ENCODE results near the gene SSX2IP. TPM values are rescaled to one million over a fixed set of nuclear protein-coding genes. Genes with fewer than 3 reads are reported as not detected.

The SSX2IP gene
- total RNA-seq, 1 donor from 2014 or later = 7.3 TPM

GRCh38 chr1:84720221-84720780 lies 30.0 kb upstream of the SSX2IP start:
- DNase-seq (ENCODE audit: low spot score) = no peak
- no peaks in the 10 kb centered on the region for H3K9me3 Mint-ChIP-seq (ENCODE audit: unreplicated experiment)
- H3K36me3 Mint-ChIP-seq (ENCODE audit: low read depth, unreplicated experiment) = no peaks in the 10 kb centered on the region
- TF ChIP-seq, protein P1, sequence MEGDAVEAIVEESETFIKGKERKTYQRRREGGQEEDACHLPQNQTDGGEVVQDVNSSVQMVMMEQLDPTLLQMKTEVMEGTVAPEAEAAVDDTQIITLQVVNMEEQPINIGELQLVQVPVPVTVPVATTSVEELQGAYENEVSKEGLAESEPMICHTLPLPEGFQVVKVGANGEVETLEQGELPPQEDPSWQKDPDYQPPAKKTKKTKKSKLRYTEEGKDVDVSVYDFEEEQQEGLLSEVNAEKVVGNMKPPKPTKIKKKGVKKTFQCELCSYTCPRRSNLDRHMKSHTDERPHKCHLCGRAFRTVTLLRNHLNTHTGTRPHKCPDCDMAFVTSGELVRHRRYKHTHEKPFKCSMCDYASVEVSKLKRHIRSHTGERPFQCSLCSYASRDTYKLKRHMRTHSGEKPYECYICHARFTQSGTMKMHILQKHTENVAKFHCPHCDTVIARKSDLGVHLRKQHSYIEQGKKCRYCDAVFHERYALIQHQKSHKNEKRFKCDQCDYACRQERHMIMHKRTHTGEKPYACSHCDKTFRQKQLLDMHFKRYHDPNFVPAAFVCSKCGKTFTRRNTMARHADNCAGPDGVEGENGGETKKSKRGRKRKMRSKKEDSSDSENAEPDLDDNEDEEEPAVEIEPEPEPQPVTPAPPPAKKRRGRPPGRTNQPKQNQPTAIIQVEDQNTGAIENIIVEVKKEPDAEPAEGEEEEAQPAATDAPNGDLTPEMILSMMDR (IDR thresholded peaks at IDR 0.05; ENCODE audit: unreplicated experiment) = no peak
- H3K27me3 Mint-ChIP-seq (ENCODE audit: unreplicated experiment) = no peaks in the 10 kb centered on the region
- H3K27ac Mint-ChIP-seq (ENCODE audit: unreplicated experiment) = no peak overlapping the region
- H3K4me3 Mint-ChIP-seq (ENCODE audit: unreplicated experiment) = no peak overlapping the region
- peaks cover 10% of the 10 kb centered on the region for H3K4me1 Mint-ChIP-seq (ENCODE audit: unreplicated experiment)

DNA sequence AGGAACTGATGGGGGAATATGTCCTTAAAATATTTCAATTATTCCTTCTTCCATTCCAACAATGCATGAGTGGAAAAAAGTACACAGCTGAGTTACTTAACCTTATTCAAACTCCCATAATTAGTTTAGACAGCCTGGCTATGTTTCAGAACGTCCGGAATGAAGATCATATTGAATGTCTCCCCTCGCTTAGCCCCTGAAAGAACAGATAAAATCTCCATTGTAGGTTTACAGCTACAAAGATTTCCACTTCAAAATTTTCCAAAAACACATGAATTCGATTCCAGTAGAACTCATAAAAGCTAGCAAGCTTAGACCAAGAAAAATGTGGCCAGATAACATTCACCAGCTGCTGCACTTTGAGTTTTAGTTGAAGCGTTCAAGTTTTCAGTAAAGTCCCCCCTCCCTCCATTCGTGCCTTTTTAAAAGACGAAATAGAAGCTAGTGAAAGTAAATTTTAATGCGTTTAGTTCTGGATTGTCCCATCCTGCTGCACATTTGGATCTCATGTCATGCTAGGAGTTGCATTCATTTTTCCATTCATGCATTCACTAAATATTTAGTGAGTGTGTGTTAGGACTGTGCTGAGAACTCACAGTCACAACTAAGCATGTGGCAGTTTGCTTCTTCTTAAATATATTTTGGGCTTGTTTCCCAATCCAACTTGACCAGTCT lies 29.4 kb upstream of the SSX2IP start:
- TF ChIP-seq, protein P1 (IDR thresholded peaks at IDR 0.05; ENCODE audit: unreplicated experiment) = no peak
- H3K9me3 Mint-ChIP-seq (ENCODE audit: unreplicated experiment) = no peaks in the 10 kb centered on the region
- H3K27me3 Mint-ChIP-seq (ENCODE audit: unreplicated experiment) = no peaks in the 10 kb centered on the region
- H3K27ac Mint-ChIP-seq (ENCODE audit: unreplicated experiment) = no peak overlapping the region
- DNase-seq (ENCODE audit: low spot score) = no peak
- H3K4me3 Mint-ChIP-seq (ENCODE audit: unreplicated experiment) = no peak overlapping the region
- peaks cover 10% of the 10 kb centered on the region for H3K4me1 Mint-ChIP-seq (ENCODE audit: unreplicated experiment)
- no peaks in the 10 kb centered on the region for H3K36me3 Mint-ChIP-seq (ENCODE audit: low read depth, unreplicated experiment)

DNA sequence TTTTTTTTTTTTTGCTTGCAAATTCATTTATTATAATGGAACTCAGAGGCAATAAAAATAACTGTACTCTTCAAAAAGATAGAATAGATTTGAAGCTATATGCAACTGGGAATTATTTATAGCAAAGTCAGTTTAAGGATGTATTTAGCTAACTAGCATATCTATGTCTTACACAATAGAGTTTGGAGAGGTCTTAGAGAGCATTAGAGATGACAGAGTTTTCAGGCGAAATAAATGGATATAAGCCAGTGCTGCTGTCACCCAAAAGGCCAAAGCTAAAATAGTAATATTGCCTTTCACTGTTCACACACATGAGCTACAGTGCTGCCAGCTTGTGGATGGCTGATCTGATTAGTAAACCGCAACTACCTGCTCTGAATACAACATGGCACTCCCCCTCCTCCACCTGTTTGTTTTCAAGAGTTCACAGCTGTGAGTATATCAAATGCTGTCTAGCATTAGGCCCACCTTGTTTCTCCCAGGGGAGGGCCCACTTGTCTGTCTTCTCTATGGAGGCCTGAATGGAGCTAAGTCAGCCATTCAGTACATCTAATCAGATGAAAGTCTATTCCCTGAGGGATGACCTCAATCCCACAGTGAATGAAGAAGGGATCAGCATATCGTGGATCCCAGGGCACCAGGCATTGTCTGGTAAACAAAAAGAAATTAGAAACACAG lies 25.2 kb upstream of the SSX2IP start:
- no peak overlapping the region for H3K4me3 Mint-ChIP-seq (ENCODE audit: unreplicated experiment)
- TF ChIP-seq, protein P1 (IDR thresholded peaks at IDR 0.05; ENCODE audit: unreplicated experiment) = no peak
- no peaks in the 10 kb centered on the region for H3K4me1 Mint-ChIP-seq (ENCODE audit: unreplicated experiment)
- no peaks in the 10 kb centered on the region for H3K27me3 Mint-ChIP-seq (ENCODE audit: unreplicated experiment)
- no peak for DNase-seq (ENCODE audit: low spot score)
- H3K27ac Mint-ChIP-seq (ENCODE audit: unreplicated experiment) = no peak overlapping the region
- H3K9me3 Mint-ChIP-seq (ENCODE audit: unreplicated experiment) = no peaks in the 10 kb centered on the region
- no peaks in the 10 kb centered on the region for H3K36me3 Mint-ChIP-seq (ENCODE audit: low read depth, unreplicated experiment)

DNA sequence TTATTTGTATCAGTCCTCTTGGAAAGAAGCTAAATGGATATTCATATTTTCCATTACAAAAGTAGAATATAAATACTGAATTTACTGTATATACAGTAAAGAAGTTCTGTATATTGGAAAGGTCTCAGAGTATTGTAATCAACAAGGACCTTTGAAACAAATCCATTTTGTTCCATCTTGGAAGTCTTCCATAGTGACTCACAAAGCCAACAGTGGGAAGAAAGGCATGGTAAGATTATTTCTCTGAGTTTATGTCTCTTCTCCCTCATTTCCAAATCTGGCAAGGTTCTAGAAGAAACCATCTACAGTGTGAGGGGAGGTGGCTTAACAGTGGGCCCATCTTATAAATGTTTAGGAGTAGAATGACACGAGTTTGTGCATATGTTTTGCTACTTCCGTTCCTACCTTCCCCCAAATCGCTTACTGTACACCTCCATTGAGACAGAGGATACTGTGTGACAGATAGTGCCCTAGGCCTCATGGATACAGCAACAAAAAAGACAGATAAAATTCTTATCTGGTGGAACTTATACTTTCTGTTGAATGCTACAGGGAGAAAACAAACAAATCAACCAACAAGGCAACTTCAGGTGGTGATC lies 22.1 kb upstream of the SSX2IP start:
- no peaks in the 10 kb centered on the region for H3K36me3 Mint-ChIP-seq (ENCODE audit: low read depth, unreplicated experiment)
- H3K4me1 Mint-ChIP-seq (ENCODE audit: unreplicated experiment) = no peaks in the 10 kb centered on the region
- no peak overlapping the region for H3K27ac Mint-ChIP-seq (ENCODE audit: unreplicated experiment)
- no peaks in the 10 kb centered on the region for H3K9me3 Mint-ChIP-seq (ENCODE audit: unreplicated experiment)
- TF ChIP-seq, protein P1 (IDR thresholded peaks at IDR 0.05; ENCODE audit: unreplicated experiment) = no peak
- no peak overlapping the region for H3K4me3 Mint-ChIP-seq (ENCODE audit: unreplicated experiment)
- DNase-seq (ENCODE audit: low spot score) = no peak
- H3K27me3 Mint-ChIP-seq (ENCODE audit: unreplicated experiment) = no peaks in the 10 kb centered on the region

All from endothelial cell (in vitro differentiated cells).